H9 (cell line): ENCODE data around the gene SHC4. TPM values are rescaled to one million over a fixed set of nuclear protein-coding genes. Genes with fewer than 3 reads are reported as not detected.

Experiments
- DNase-seq: peaks from one replicate; pipeline ENCODE4 v3.0.0-alpha.2; 2017
- H2AFZ ChIP-seq: one replicate; pipeline ENCODE4 v1.6.1; 2013; ENCODE audit warnings: mild to moderate bottlenecking, low read length, control low read depth, moderate library complexity
- H2AK5ac ChIP-seq: 2 replicates; pipeline ENCODE4 v1.6.1; 2013; ENCODE audit warnings: low read length, control low read depth, mixed read lengths; ENCODE audit not compliant: insufficient read length
- H2BK120ac ChIP-seq: one replicate; pipeline ENCODE4 v1.6.1; 2013; ENCODE audit warnings: low read depth, mild to moderate bottlenecking, low read length, control low read depth, inconsistent platforms; ENCODE audit not compliant: poor library complexity, severe bottlenecking
- H2BK12ac ChIP-seq: 2 replicates; pipeline ENCODE4 v1.6.1; 2013; ENCODE audit warnings: low read length, control low read depth, mixed read lengths, low read depth; ENCODE audit not compliant: insufficient read length
- H2BK15ac ChIP-seq: 2 replicates; pipeline ENCODE4 v1.6.1; 2013; ENCODE audit warnings: low read depth, low read length, control low read depth
- H2BK20ac ChIP-seq: one replicate; pipeline ENCODE4 v1.6.1; 2013; ENCODE audit warnings: low read depth, mild to moderate bottlenecking, low read length, control low read depth, inconsistent platforms; ENCODE audit not compliant: poor library complexity, severe bottlenecking
- H2BK5ac ChIP-seq: 2 replicates; pipeline ENCODE4 v1.6.1; 2013; ENCODE audit warnings: low read length, control low read depth, mixed read lengths; ENCODE audit not compliant: insufficient read length
- H3K14ac ChIP-seq: 2 replicates; pipeline ENCODE4 v1.6.1; 2013; ENCODE audit warnings: low read length, control low read depth; ENCODE audit not compliant: insufficient read depth
- H3K18ac ChIP-seq: 2 replicates; pipeline ENCODE4 v1.6.1; 2013; ENCODE audit warnings: low read depth, mild to moderate bottlenecking, mixed read lengths, low read length, control low read depth; ENCODE audit not compliant: insufficient read length
- H3K23ac ChIP-seq: 2 replicates; pipeline ENCODE4 v1.6.1; 2013; ENCODE audit warnings: low read length, control low read depth, mixed read lengths, low read depth; ENCODE audit not compliant: insufficient read length
- H3K23me2 ChIP-seq: 2 replicates; pipeline ENCODE4 v1.6.1; 2013; ENCODE audit warnings: low read depth, mild to moderate bottlenecking, mixed read lengths, low read length, control low read depth; ENCODE audit not compliant: insufficient read length, poor library complexity, severe bottlenecking
- H3K27ac ChIP-seq: 2 replicates; pipeline ENCODE4 v1.5.1; 2013; ENCODE audit warnings: low read length, control low read depth, mixed read lengths, low read depth; ENCODE audit not compliant: insufficient read length
- H3K27me3 ChIP-seq: 2 replicates; pipeline ENCODE4 v1.6.1; 2013; ENCODE audit warnings: low read length, control low read depth, inconsistent platforms; ENCODE audit not compliant: insufficient read depth
- H3K4ac ChIP-seq: 2 replicates; pipeline ENCODE4 v1.6.1; 2013; ENCODE audit warnings: low read depth, mild to moderate bottlenecking, control low read depth, inconsistent platforms, low read length, moderate library complexity
- H3K4me1 ChIP-seq: 2 replicates; pipeline ENCODE4 v1.6.1; 2013; ENCODE audit warnings: low read length, control low read depth, inconsistent platforms; ENCODE audit not compliant: insufficient read depth
- H3K4me2 ChIP-seq: 2 replicates; pipeline ENCODE4 v1.6.1; 2013; ENCODE audit warnings: low read length, control low read depth, mixed read lengths; ENCODE audit not compliant: insufficient read length, insufficient read depth
- H3K56ac ChIP-seq: 2 replicates; pipeline ENCODE4 v1.6.1; 2013; ENCODE audit warnings: low read depth, mild to moderate bottlenecking, mixed read lengths, low read length, control low read depth; ENCODE audit not compliant: insufficient read length
- H3K79me1 ChIP-seq: 2 replicates; pipeline ENCODE4 v1.6.1; 2013; ENCODE audit warnings: low read depth, mild to moderate bottlenecking, moderate library complexity, low read length, control low read depth, inconsistent platforms; ENCODE audit not compliant: insufficient read depth, poor library complexity, severe bottlenecking
- H3K79me2 ChIP-seq: 2 replicates; pipeline ENCODE4 v1.6.1; 2013; ENCODE audit warnings: low read length, control low read depth, inconsistent platforms; ENCODE audit not compliant: insufficient read depth
- H3K9ac ChIP-seq: 2 replicates; pipeline ENCODE4 v1.6.1; 2013; ENCODE audit warnings: low read length, control low read depth, mixed read lengths; ENCODE audit not compliant: insufficient read length; ENCODE audit errors: extremely low read depth
- H3K9me3 ChIP-seq: one replicate; pipeline ENCODE4 v1.6.1; 2013; ENCODE audit warnings: low read depth, low read length, inconsistent platforms; ENCODE audit not compliant: control insufficient read depth
- H3T11ph ChIP-seq: one replicate; pipeline ENCODE4 v1.6.1; 2013; ENCODE audit warnings: mild to moderate bottlenecking, low read length, control low read depth, inconsistent platforms
- H4K20me1 ChIP-seq: one replicate; pipeline ENCODE4 v1.6.1; 2013; ENCODE audit not compliant: control insufficient read depth, insufficient read length, insufficient read depth
- H4K5ac ChIP-seq: 2 replicates; pipeline ENCODE4 v1.6.1; 2013; ENCODE audit warnings: low read depth, mild to moderate bottlenecking, mixed read lengths, low read length, control low read depth; ENCODE audit not compliant: insufficient read length
- H4K8ac ChIP-seq: replicated peaks from 2 replicates; pipeline ENCODE4 v1.6.1; 2013; ENCODE audit warnings: low read length, control low read depth, mixed read lengths, low read depth; ENCODE audit not compliant: insufficient read length
- H4K91ac ChIP-seq: 2 replicates; pipeline ENCODE4 v1.6.1; 2013; ENCODE audit warnings: low read depth, mild to moderate bottlenecking, moderate library complexity, mixed read lengths, low read length, control low read depth; ENCODE audit not compliant: insufficient read length
- H3K27ac Mint-ChIP-seq, 3 experiments: 2 replicates in 2 of 3; 3 replicates in 1 of 3; pipeline ENCODE4 v1.8.0; 2020 to 2021; ENCODE audit warnings: mixed read lengths in 3 of 3, mild to moderate bottlenecking in 1 of 3, moderate library complexity in 1 of 3
- H3K27me3 Mint-ChIP-seq: 2 replicates; pipeline ENCODE4 v1.8.0; 2021; ENCODE audit warnings: low read depth, mild to moderate bottlenecking, moderate library complexity, mixed read lengths
- H3K36me3 Mint-ChIP-seq, 3 experiments: 2 replicates in 2 of 3; 3 replicates in 1 of 3; pipeline ENCODE4 v1.8.0; 2020 to 2021; ENCODE audit warnings: low read depth in 3 of 3, mixed read lengths in 3 of 3; ENCODE audit not compliant: insufficient read depth in 1 of 3
- H3K4me1 Mint-ChIP-seq, 2 experiments: 2 replicates each; pipeline ENCODE4 v1.8.0; 2020; ENCODE audit warnings: mixed read lengths in 2 of 2
- H3K4me3 Mint-ChIP-seq, 2 experiments: 2 replicates in 1 of 2; 3 replicates in 1 of 2; pipeline ENCODE4 v1.8.0; 2020 to 2021; ENCODE audit warnings: mild to moderate bottlenecking in 2 of 2, mixed read lengths in 2 of 2, moderate library complexity in 1 of 2
- H3K9me3 Mint-ChIP-seq, 2 experiments: 2 replicates in 1 of 2; 3 replicates in 1 of 2; pipeline ENCODE4 v1.8.0; 2020; ENCODE audit warnings: mild to moderate bottlenecking in 2 of 2, mixed read lengths in 2 of 2, moderate library complexity in 1 of 2
- WGBS: extraction: QIAGEN DNeasy Blood & Tissue Kit; methylation state at CpG from one replicate; pipeline ENCODE4 v1.1.7; 2013; ENCODE audit warnings: missing lambda C conversion rate, low lambda C conversion rate, mixed read lengths; ENCODE audit not compliant: insufficient read length; ENCODE audit errors: extremely low coverage; 5-methylcytosine and 5-hydroxymethylcytosine counted together
- total RNA-seq: library from RNA; stranded (reverse); gene quantifications from 2 replicates; pipeline ENCODE4 v1.2.1, GENCODE V29; 2021
- TF ChIP-seq, protein P1 (sequence below): fragments of 200-600 bp; sonication (generic); conservative IDR thresholded peaks from 3 replicates; pipeline ENCODE4 v1.8.0; 2021; ENCODE audit warnings: antibody characterized with exemption, mild to moderate bottlenecking

SHC4 gene
- total RNA-seq, 1 experiment from 2014 or later = 0.26 TPM

DNA sequence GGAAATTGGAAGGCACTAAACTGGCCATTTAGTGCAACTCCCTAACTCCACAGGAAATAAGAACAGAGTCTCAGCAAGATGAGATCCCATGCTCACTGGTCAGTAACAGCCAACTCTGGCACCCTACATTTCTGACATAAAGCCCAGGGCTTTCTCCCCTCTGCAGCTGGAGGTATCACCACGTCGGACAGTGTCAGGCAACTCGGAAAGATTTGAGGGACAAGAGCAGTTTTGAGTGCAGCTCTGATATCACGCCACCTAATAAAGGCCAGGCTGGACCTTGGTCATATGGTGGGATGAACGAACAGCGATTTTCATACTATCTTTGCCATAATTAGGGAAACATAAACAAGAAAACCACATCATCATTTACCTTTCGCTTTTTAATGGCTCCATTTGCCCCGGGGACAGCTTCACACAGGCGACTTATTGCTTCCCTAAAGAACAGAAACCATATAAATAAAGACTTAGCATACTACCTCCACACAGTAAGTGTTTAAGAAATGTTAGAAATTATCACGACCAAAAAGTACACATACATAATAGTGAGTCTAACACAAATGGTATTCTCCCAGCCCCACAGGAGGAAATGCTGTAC lies 73.2 kb downstream of the SHC4 start:
- no peak overlapping the region for H2BK12ac ChIP-seq
- Mint-ChIP-seq H3K4me3 (no peak overlapping the region), H3K4me1 (0 out of 4 replicates have a peak, but pooled peaks cover 0 to 2% of the 10 kb centered on the region in 2 experiments), H3K27ac (peak overlapping the region in 1 of 3 experiments; percentile 76; a peak in 1 of 7 replicates), H3K27me3 (no peaks in the 10 kb centered on the region), H3K36me3 (no peaks in the 10 kb centered on the region), H3K9me3 (no peaks in the 10 kb centered on the region)
- H2AK5ac ChIP-seq = no peak overlapping the region
- H2AFZ ChIP-seq = no peak overlapping the region
- no peak overlapping the region for H2BK15ac ChIP-seq
- H2BK120ac ChIP-seq = no peak overlapping the region
- no peak overlapping the region for H3K23ac ChIP-seq
- no peak overlapping the region for H3K4me2 ChIP-seq
- H2BK5ac ChIP-seq = no peak overlapping the region
- WGBS = no CpG with 5 or more reads among the region's 10 CpGs
- no peak overlapping the region for H3K14ac ChIP-seq
- no peak overlapping the region for H3K9ac ChIP-seq
- H3K56ac ChIP-seq = no peak overlapping the region
- no peaks in the 10 kb centered on the region for H4K20me1 ChIP-seq
- no peak overlapping the region for H4K5ac ChIP-seq
- H3K23me2 ChIP-seq = no peaks in the 10 kb centered on the region
- no peaks in the 10 kb centered on the region for H3K4me1 ChIP-seq
- H3K4ac ChIP-seq = no peak overlapping the region
- no peaks in the 10 kb centered on the region for H3K79me2 ChIP-seq
- no peak overlapping the region for H4K91ac ChIP-seq
- no peak overlapping the region for H3T11ph ChIP-seq
- no peaks in the 10 kb centered on the region for H3K27me3 ChIP-seq
- no peak overlapping the region for H4K8ac ChIP-seq
- no peak for DNase-seq
- H3K27ac ChIP-seq = no peak overlapping the region
- no peak overlapping the region for H2BK20ac ChIP-seq
- no peaks in the 10 kb centered on the region for H3K79me1 ChIP-seq
- no peak overlapping the region for H3K18ac ChIP-seq
- TF ChIP-seq, protein P1, sequence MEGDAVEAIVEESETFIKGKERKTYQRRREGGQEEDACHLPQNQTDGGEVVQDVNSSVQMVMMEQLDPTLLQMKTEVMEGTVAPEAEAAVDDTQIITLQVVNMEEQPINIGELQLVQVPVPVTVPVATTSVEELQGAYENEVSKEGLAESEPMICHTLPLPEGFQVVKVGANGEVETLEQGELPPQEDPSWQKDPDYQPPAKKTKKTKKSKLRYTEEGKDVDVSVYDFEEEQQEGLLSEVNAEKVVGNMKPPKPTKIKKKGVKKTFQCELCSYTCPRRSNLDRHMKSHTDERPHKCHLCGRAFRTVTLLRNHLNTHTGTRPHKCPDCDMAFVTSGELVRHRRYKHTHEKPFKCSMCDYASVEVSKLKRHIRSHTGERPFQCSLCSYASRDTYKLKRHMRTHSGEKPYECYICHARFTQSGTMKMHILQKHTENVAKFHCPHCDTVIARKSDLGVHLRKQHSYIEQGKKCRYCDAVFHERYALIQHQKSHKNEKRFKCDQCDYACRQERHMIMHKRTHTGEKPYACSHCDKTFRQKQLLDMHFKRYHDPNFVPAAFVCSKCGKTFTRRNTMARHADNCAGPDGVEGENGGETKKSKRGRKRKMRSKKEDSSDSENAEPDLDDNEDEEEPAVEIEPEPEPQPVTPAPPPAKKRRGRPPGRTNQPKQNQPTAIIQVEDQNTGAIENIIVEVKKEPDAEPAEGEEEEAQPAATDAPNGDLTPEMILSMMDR = no peak
- H3K9me3 ChIP-seq = no peaks in the 10 kb centered on the region
